ENCODE measurements around the gene KRT85.
"Not testable (repeated sequence)": the region's sequence is repeated elsewhere in the genome, so short reads cannot be mapped to it uniquely, and the experiment has no call there.

The KRT85 gene

DNA sequence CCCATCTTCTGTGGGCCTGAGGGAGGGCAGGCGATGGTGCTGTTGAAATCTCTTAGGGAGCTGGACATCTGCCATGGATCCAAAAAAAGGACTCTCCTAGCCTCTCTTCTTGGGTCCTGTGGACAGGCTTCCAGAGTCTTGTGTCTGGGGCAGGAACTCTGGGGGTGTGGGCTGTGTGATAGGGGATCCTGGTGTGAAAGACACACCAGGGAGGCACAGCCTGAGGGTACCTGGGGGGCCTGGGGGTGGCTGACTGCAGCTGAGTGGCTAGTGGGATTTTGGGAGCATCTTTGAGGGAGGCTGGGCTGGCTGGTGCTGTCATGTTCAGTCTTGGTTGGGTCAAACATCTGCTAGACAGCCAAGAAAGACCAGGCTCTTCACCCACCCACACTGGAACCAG, 44.3 kb downstream of the KRT85 start:
- DNase-seq, result no peak

DNA sequence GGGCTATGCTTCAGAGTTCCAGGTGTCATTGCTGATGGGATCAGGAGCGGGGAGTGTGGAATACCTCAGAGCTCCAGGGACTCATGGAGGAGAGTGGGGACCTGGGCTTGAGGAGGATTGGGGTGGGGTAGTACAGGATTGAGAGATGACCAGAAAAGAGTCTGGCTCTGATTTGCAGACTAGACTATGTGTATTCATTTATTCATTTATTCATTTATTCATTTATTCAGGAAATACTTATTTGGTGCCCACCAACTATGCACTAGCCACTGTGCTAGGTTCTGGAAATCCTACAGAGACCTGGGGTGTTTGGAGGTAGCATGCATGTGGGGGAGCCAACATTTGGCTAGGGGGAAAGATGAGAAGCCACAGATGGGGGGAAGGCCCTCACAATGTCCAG, 45.2 kb downstream of the KRT85 start:
- no peak for DNase-seq

DNA sequence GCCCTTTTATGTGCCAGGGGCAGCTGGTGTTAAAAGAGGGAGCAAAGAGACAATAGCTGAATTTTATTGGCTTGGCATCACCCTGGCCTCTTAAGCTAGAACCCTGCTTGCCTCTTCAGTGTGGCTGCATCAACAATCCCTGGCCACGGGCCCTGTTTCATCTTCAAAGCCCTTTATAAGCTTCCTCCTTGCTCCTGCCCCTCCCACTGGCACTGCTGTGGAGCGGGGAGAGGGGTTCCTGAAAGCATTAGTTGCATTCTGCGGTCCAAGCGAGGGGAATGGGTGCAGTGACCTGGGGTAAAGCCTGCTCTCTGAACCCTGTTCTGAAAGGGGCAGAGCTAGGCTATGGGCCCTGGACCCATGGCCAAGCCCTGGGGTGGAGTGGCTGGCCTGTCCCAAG, 45.9 kb downstream of the KRT85 start:
- DNase-seq, result no peak

DNA sequence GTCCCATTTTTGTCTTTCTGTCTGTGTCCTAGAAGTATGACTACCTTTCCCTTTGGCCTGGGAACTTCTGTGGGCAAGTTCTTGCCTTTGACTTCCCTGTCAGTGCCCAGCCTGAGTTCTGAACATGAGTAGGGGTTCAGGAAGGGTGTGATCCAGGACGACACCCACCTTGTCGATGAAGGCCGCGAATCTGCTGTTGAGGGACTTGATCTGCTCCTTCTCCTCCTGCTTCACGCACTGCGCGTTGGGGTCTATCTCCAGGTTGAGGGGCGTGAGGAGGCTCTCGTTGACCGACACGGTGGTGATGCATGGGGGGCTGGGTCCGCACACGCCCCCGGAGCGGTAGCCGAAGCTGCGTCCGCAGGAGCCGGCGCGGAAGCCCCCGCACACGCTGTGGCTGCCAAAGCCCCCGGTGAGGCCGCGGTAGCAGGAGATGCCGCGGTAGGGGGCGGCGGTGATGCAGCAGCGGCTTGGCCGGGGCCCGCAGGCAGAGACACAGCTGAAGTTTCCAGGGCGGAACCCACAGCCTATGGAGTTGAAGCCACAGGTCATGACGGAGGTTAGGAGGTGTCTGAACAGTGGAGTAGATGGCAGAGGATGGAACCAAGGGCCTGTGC, 46.4 kb downstream of the KRT85 start, which contains the start of gene KRT83:
Gene KRT83 (minus strand): TSS at position 615 of the 617 bp plus-strand sequence. CDS start 63 bp downstream, at position 552.
- DNase-seq, result no peak

DNA sequence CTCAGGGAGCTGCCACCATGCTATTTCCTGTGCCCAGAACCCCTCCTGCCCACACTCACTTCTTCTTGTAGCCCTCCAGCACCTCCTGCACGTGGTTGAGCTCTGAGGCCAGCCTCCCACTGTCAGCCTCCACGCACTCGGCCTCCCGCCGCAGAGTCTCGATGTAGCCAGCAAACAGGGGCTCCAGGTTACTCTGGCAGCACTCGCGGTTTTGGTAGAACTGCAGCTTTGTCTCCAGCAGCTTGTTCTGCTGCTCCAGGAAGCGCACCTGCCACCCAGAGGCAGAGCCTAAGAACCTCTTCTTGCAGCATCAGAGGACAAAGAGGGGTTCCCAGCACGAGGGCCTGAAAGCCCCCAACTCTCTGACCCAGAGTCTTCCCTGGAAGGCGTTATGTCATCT, 48.2 kb downstream of the KRT85 start:
- peak in 2 of 3 experiments; percentile 49 to 61 for DNase-seq

DNA sequence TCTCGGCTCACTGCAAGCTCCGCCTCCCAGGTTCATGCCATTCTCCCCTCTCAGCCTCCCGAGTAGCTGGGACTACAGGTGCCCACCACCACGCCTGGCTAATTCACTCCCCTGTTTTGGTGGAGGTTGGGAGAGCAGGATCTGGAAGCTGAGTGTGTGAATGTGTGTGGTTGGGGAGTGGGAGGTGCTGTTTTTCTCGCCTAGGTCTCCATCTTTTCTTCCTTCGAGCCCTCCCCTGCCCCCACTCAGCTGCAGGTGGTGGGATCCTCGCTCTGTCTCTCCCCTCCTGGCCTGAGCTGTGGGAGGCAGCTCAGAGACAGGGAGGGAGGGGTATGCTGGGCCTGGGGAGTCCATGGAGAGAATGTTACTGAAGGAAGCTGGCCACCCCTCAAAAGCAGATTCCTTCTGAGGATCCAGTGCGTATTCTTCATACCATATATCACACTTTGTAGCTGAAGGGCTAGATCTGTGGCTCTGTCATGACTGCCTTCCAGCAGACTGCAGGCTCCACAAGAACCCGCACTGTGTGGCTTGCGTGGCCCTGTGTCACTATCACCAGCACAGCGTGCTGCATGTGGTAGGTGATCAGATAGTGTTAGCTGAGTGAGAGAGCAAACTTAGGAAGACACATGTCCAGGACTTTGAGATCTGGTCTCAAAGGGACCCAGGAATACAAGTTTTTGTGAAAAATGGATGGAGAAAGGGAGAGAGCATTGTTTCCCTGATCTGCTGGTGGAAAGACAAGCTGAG, 48.9 kb downstream of the KRT85 start:
- no peak for DNase-seq

DNA sequence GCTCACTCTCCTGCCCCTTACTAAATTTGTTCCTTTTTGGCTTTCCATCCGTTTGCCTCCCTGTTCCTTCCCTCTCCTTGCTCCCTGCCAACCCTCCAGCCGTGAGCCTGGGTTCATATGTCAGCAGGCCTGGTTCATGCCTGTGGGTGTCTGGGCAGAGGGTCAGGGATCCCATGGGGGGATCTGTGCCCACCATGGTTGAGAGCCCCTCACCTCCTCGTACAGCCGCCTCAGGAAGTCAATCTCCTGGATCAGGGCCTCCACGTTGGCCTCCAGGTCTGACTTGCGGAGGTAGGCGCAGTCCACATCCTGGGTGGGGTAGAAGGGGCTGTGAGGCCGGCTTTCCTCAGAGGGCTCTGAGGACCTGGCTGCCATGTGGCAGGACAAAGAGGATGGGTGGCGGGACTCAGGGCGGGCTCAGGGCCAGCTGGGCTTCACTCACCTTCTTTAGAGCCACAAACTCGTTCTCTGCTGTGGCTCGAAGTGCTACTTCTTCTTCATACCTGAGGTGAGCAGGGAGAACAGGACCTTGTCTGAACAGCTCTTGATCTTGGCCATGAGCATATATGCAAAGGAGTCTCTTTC, 49.7 kb downstream of the KRT85 start:
- DNase-seq, result no peak

DNA sequence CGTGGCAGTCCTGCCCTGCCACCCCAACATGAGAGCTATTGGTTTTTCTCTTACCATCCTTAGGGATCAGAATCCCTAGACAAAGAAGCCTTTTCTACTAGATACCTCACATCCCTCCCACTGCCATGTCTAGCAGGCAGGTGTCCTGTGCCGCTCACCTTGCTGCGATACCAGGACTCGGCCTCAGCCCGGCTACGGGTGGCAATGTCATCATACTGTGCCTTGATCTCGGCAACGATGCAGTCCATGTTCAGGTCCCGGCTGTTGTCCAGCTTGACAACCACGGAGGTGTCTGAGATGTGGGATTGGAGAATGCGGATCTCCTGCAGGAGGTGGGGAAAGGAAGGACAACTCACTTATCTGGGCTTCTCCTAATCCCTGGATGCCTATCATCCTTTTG, 50.6 kb downstream of the KRT85 start:
- no peak for DNase-seq

DNA sequence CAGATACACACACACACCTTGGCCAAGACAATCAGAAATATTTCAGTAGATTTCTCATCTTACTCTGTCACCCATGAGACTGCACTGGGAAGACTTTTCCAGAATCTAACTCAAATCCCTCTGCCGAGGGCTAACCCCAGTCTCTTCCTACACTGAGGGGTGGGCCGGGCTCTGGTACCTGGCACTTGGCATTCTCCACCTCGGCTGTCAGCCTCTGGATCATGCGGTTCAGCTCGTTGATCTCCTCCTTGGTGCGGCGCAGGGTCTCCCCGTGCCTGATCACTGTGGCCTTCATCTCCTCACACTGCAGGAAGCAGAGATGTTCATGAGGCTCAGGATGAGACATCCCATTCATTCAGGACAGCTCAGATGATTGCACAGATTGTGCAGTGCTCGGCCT, 51.0 kb downstream of the KRT85 start:
- no peak for DNase-seq

DNA sequence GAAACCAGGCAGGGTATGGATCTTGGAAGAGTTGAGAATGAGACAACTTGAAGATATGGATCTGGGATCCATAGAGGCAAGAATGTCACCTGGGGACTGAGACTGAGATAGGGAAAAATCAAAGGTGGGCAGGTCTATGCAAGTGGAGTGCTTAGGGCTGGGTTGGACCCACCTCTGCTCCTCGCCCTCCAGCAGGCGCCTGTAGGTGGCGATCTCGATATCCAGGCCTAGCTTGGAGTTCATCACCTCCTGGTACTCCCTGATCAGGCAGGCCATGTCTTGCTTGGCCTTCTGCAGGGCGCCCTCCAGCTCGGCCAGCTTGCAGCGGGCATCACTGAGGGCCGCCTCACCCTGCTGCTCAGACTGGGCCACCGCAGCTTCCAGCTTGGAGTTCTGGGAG, 51.6 kb downstream of the KRT85 start:
- DNase-seq, result not testable (repeated sequence)

DNA sequence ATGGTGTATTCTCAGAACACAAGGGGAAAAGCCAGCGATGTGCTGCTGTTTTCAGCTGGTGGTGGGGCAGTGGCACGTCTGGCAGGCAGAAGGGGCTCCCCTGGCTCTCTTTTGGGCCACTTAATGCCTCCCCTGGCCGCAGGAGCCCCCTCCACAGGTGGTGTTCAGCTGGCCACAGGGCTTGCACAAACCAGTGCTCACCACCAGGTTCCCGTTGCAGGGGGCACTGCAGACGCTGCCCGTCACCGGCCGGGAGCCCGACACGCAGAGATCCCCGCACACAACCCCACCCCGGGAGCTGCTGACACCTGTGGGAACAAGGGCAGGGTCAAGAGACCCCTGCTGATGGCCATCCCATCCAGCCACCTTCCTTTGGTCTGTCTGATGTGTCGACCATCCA, 52.8 kb downstream of the KRT85 start:
- DNase-seq, result no peak

DNA sequence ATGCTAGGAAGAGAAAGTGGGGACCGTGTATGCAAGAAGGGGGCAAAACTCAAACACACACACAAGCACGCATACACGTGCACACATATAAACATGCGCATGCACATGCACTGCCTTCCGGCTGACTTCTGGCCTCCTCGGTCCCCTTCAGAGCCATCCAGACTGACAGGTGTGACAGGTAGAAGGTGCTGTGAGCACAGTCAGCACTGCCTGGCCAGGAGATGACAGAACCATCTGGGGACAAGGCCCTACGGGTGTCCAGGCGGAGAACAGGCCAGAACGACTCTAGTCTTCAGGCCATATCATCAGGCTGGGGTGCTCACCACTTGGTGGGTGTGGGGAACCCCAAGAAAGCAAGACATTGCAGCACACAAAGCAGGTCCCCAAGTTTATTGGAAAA, 53.4 kb downstream of the KRT85 start:
- DNase-seq, result no peak

DNA sequence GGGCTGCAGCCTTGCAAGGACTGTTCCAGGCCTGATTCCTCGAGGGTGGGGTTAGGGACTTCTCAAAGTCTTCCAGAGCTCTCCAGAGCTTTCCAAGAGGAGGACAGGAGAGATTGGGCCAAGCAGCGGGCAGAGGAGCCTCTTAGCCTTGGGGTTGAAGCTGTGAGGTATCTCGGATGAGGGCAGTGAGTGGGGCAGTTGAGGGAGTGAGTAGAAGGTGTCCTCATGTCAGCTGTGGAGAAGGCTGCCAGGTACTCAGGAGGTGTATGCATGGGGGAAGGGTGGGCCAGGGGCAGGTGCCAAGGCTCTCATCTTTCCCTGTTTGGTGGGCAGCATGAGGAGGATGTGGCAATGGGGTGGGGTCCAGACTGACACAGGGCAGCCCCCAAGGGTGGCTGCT, 53.8 kb downstream of the KRT85 start:
- no peak for DNase-seq

DNA sequence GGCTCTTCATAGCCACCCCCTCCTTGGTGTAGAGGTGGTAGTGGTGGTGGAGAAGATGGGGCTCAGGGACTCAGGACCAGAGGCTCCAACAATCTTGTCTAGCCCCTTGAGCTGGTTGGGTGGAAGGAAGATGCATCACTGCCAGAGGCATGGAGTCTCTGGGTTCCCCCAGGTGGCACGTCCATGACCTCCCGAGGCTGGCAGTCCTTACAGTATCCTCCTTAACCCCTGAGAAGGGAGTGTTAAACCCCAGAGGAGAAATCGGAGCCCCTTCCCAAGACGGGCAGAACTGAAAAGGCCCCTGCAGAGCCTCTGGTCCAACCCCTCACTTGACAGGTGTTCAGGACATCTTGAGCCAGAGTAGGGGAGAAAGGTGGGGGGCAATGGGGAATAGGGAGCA, 55.2 kb downstream of the KRT85 start:
- no peak for DNase-seq

DNA sequence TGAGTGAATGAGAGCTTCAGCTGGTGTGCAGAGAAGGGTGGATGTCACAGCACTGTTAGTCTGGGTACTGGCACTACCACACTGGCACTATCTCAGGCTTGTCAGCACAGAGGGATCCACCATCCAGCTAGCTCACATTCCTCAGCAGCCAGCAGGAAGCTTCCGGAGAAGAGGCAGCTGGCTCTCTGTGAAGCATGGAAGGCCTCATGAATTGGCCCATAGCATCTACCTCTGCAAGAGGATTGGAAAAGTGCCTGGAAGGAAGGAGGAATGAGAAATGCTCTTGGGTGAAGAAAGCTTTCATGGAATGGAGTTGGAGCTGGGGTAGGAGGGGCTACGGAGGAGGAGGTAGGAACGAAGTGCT, 56.0 kb downstream of the KRT85 start:
- DNase-seq, result peak in 1 of 3 experiments; percentile 16

DNA sequence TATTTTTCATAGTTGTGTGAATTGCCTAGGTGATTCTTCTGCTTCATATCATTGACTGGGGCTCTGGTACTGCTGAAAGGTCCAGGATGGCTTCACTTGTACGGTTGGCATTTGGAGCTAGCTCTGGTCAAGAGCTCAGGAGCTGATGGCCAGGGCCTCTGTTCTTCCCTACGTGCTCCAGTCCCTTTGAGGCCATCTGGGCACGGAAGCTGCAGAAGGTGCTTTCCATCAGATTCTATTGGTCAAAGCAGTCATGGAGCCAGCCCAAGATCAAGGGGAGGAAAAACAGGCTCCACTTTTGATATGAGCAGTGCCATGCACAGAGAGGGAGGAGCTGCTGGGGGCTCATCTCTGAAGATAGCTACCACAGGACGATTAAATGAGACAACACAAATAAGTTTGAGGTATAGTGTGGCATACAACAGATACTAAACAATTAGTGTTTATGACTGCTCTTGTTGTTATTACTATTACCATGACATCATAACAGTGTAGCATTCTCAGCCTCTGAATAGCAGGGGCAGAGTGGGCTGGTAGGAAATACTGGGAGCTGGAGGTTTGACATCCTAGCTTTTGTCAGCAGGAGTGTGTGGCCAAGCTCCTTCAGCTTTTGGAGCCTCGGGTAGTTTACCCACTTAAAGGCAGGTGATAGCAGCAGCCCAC, 56.5 kb downstream of the KRT85 start:
- DNase-seq, result peak in 1 of 3 experiments; percentile 52

Data from NCI-H1417 (cell line).